Lower leg skin (tissue), 4 donors: ENCODE results near the gene RALGAPA1. TPM values are rescaled to one million over a fixed set of nuclear protein-coding genes. Genes with fewer than 3 reads are reported as not detected.

Experiments
- DNase-seq, 2 donors: peaks; one replicate each; pipeline ENCODE4 v3.0.0-alpha.2; 2019; ENCODE audit warnings: low spot score in 2 of 2
- H3K4me3 ChIP-seq: fragments of 200-600 bp; sonication (generic); 2 replicates; pipeline ENCODE4 v1.5.1; 2017; ENCODE audit warnings: mild to moderate bottlenecking, low read depth; ENCODE audit not compliant: poor library complexity, severe bottlenecking
- CTCF ChIP-seq, 3 donors: fragments of 450-650 bp; IDR thresholded peaks; one replicate each; pipeline ENCODE4 v1.5.1; 2016; ENCODE audit warnings: antibody characterized with exemption in 3 of 3, mild to moderate bottlenecking in 3 of 3, moderate library complexity in 2 of 3
- POLR2A ChIP-seq, 2 donors: fragments of 450-650 bp; IDR thresholded peaks; one replicate each; pipeline ENCODE4 v1.6.1; 2016 to 2017; ENCODE audit warnings: antibody characterized with exemption in 2 of 2, mild to moderate bottlenecking in 1 of 2, moderate library complexity in 1 of 2
- WGBS, 2 donors: methylation state at CpG; one replicate each; pipeline ENCODE4 v1.1.5; 2018; 5-methylcytosine and 5-hydroxymethylcytosine counted together
- intact Hi-C: fragments of 100-400 bp; cut with DNase I; formaldehyde crosslinking; loops from one replicate; pipeline ENCODE4 v1.15.0; 2023; ENCODE audit warnings: low total_unique reads
- total RNA-seq, 4 donors: library from RNA; depleted of rRNA; stranded (reverse); fragments of >200 nt; gene quantifications; one replicate each; pipeline ENCODE4 v1.1.0, GENCODE V29; 2016

The RALGAPA1 gene
- total RNA-seq, 4 donors from 2014 or later, result 48.4 to 56.9 (median 50.2) TPM

DNA sequence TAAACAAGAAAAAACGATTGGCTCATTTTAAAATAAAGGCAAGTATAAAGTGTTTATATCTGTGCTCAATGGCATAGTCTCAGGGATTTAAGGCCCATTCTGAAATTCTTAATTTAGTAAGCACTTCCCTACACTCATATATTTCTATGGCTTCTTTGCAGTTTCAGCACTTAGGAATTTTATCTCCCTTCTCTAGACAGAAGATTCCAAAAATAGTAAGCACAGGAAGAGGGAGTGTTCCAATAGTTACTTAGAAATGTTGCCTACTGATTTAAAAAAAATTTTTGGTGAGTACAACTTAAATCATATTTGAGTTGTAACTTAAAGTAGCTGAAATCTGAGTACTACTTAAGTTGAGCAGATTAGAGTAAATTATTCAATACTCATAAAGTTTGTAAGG, 255.3 kb downstream of the RALGAPA1 start:
- intact Hi-C loops, result no loop called here
- 69 to 73% methylated on average over 1 of the region's 1 CpG for WGBS, 2 donors
- no peak for TF ChIP-seq CTCF (IDR thresholded peaks at IDR 0.05)
- no peak for TF ChIP-seq POLR2A (IDR thresholded peaks at IDR 0.05)
- no peak for DNase-seq
- no peak overlapping the region for H3K4me3 ChIP-seq

DNA sequence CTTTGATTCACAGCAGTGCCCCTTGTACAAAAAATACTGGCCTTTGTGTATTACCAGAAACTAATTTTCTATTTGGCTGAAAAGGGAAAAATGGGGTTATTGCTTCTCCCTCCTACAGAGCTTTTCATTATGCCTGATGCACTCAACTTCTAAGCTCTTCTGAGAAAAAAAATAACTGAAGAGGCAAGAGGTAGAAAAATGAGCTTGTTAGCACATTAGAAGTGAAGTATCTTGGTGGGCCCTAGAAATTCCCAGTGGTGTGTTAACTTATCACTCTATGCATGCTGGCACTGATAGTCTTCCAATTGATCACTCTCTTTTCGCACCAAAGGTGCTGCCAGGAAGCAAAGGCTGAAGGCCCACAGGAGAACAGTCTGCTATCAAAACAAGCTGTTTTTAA, 258.0 kb downstream of the RALGAPA1 start:
- TF ChIP-seq POLR2A (IDR thresholded peaks at IDR 0.05) (no peak), CTCF (IDR thresholded peaks at IDR 0.05) (no peak)
- no peak for DNase-seq
- WGBS, 2 donors, result 91 to 93% methylated on average over 1 of the region's 1 CpG
- no peak overlapping the region for H3K4me3 ChIP-seq
- intact Hi-C loops, result no loop called here

DNA sequence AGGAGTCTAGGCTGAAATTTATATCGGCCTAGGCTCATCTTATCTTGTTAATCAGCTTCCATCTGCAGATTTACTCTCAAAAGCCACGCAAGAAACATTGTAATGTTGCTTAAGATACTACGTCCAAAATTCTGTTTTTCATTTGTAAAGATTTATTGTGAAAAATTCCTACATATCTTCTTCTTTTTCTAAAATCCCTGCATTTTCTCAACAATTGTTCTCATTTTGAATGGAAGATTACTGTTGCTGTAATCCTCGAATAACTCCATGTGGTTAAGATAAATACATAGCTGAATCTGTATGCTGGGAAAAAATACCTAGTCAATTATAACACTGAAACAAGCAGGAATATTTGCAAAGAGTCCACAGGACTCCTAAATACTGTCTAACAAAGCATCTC, 259.5 kb downstream of the RALGAPA1 start:
- intact Hi-C loops, result no loop called here
- TF ChIP-seq CTCF (IDR thresholded peaks at IDR 0.05) (no peak), POLR2A (IDR thresholded peaks at IDR 0.05) (no peak)

GRCh38 chr14:35543006-35543405, 266.1 kb downstream of the RALGAPA1 start:
- TF ChIP-seq POLR2A (IDR thresholded peaks at IDR 0.05) (no peak), CTCF (IDR thresholded peaks at IDR 0.05) (no peak)
- intact Hi-C loops, result no loop called here
- 93 to 95% methylated on average over 5 of the region's 5 CpGs for WGBS, 2 donors
- H3K4me3 ChIP-seq, result no peak overlapping the region
- no peak for DNase-seq

More for the DNA sequence above, 259.5 kb downstream of the RALGAPA1 start:
- H3K4me3 ChIP-seq, result no peak overlapping the region
- WGBS, 2 donors, result 88 to 91% methylated on average over 4 of the region's 4 CpGs
- no peak for DNase-seq

DNA sequence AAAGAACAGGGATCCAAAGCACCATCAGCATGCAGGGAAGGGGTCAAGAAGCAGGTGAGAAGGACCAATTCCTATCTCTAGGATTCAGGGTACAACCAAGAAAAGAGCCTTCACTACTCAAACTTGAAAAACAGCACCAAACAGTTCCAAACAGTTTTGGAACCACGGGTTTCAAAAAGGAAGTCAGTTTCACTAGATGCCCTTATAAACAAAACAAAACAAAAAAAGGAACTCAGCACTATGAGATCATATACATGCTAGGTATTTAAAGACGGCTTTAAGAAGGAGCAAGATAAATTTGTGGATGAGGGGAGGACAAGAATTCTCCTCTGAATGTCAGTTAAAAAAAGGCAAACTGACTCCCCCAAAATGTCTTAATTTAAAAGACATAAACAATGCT, 269.1 kb downstream of the RALGAPA1 start:
- H3K4me3 ChIP-seq, result no peak overlapping the region
- no peak for DNase-seq
- 65 to 78% methylated on average over 2 of the region's 2 CpGs for WGBS, 2 donors
- intact Hi-C loops, result loop anchor here (5.0 kb wide), 1 partner anchor 643 kb away; no protein-coding TSS in a partner anchor
- TF ChIP-seq CTCF (IDR thresholded peaks at IDR 0.05), result no peak
- no peak for TF ChIP-seq POLR2A (IDR thresholded peaks at IDR 0.05)

DNA sequence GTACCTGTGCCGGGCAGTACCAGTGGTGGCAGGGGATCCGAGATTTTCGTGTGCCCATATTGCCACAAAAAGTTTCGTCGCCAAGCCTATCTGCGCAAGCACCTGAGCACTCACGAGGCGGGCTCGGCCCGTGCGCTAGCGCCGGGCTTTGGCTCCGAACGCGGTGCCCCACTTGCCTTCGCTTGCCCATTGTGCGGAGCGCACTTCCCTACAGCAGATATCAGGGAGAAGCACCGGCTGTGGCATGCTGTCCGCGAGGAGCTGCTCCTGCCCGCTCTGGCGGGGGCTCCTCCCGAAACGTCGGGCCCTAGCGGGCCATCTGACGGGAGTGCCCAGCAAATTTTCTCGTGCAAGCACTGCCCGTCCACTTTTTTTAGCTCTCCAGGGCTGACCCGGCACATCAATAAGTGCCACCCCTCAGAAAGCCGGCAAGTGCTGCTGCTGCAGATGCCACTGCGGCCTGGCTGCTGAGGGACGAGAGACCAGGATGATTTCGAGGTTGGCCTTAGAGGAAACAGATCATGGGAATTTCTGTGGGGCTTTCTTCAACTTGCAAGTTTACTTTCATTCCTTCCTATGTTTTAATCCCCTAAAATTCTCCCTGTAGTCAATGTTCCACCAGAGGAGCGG, 273.5 kb downstream of the RALGAPA1 start:
- 11 to 20% methylated on average over 18 to 34 of the region's 37 CpGs for WGBS, 2 donors
- no peak for DNase-seq
- intact Hi-C loops, result loop anchor here (5.0 kb wide), 1 partner anchor 638 kb away; no protein-coding TSS in a partner anchor
- TF ChIP-seq POLR2A (IDR thresholded peaks at IDR 0.05) (no peak), CTCF (IDR thresholded peaks at IDR 0.05) (no peak)
- H3K4me3 ChIP-seq, result no peak overlapping the region
